ENCODE results near the gene GPR25.

Gene GPR25

DNA sequence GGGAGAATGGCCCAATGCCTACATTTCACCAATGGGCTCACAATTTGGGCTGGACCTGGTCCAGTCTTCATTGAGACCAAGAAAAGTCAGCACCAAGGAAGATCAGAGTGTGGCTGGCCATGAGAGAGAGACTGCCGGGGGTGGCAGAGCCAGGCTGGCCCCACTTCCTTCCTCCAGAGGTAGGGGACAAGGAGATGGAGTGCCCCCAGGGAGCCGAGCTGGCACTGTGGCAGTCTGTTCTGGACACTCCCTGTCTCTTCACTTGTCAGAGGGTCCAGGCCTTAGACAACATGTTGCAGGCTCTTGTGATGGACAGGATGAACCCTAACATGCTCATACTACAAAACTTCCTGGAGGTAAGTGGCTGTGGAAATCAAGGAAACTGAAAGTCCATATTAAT is 49.6 kb downstream of the GPR25 start:
- H3K36me3 ChIP-seq (ENCODE audit: insufficient read depth, low read length), result no peaks in the 10 kb centered on the region
- no peak for TF ChIP-seq EZH2 (IDR thresholded peaks at IDR 0.05; ENCODE audit: borderline replicate concordance, low read length)
- TF ChIP-seq, protein P1, sequence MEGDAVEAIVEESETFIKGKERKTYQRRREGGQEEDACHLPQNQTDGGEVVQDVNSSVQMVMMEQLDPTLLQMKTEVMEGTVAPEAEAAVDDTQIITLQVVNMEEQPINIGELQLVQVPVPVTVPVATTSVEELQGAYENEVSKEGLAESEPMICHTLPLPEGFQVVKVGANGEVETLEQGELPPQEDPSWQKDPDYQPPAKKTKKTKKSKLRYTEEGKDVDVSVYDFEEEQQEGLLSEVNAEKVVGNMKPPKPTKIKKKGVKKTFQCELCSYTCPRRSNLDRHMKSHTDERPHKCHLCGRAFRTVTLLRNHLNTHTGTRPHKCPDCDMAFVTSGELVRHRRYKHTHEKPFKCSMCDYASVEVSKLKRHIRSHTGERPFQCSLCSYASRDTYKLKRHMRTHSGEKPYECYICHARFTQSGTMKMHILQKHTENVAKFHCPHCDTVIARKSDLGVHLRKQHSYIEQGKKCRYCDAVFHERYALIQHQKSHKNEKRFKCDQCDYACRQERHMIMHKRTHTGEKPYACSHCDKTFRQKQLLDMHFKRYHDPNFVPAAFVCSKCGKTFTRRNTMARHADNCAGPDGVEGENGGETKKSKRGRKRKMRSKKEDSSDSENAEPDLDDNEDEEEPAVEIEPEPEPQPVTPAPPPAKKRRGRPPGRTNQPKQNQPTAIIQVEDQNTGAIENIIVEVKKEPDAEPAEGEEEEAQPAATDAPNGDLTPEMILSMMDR (IDR thresholded peaks at IDR 0.05; ENCODE audit: low read length), result no peak
- H3F3A ChIP-seq (ENCODE audit: insufficient read depth, low read length), result no peaks in the 10 kb centered on the region
- no peaks in the 10 kb centered on the region for H3K9me3 ChIP-seq (ENCODE audit: low read length)
- H3K27ac ChIP-seq (ENCODE audit: low read depth, low read length, poor library complexity, severe bottlenecking), result no peak overlapping the region
- no peaks in the 10 kb centered on the region for H3K4me1 ChIP-seq (ENCODE audit: insufficient read depth, low read length, severe bottlenecking)
- H3K27me3 ChIP-seq (ENCODE audit: insufficient read depth, low read length), result no peaks in the 10 kb centered on the region
- H3K9ac ChIP-seq (ENCODE audit: low read length), result no peak overlapping the region
- H3K79me2 ChIP-seq (ENCODE audit: insufficient read depth, low read length), result no peaks in the 10 kb centered on the region
- no peak overlapping the region for H3K4me3 ChIP-seq (ENCODE audit: low read depth, low read length, poor library complexity, severe bottlenecking)
- H2AFZ ChIP-seq (ENCODE audit: low read length), result no peak overlapping the region
- no peaks in the 10 kb centered on the region for H3K9me2 ChIP-seq (ENCODE audit: low read depth, low read length)
- H4K20me1 ChIP-seq (ENCODE audit: insufficient read depth, low read length), result no peaks in the 10 kb centered on the region
- no peak overlapping the region for H3K4me2 ChIP-seq (ENCODE audit: low read length)

DNA sequence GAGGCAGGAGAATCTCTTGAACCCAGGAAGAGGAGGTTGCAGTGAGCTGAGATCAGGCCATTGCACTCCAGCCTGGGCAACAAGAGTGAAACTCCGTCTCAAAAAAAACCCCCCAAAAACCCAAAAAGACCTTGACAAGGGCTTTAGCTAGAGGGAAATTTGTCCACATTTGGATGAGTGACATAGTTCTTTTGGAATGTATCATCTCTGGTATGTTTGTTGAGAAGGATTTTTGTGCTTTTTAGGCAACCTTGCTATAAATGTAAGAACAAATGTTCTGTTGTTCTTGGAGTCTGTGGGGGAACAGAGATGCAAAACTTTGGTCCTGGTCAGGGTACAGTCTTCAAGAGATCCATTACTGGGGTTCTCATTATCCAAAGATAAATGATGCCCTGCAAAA is 50.8 kb downstream of the GPR25 start:
- Histone ChIP-seq H3K4me2 (ENCODE audit: low read length) (no peak overlapping the region), H3K9me2 (ENCODE audit: low read depth, low read length) (no peaks in the 10 kb centered on the region), H3K9ac (ENCODE audit: low read length) (no peak overlapping the region), H4K20me1 (ENCODE audit: insufficient read depth, low read length) (no peaks in the 10 kb centered on the region), H3K36me3 (ENCODE audit: insufficient read depth, low read length) (no peaks in the 10 kb centered on the region), H3K79me2 (ENCODE audit: insufficient read depth, low read length) (no peaks in the 10 kb centered on the region), H2AFZ (ENCODE audit: low read length) (no peak overlapping the region), H3K9me3 (ENCODE audit: low read length) (no peaks in the 10 kb centered on the region), H3K4me3 (ENCODE audit: low read depth, low read length, poor library complexity, severe bottlenecking) (no peak overlapping the region), H3F3A (ENCODE audit: insufficient read depth, low read length) (no peaks in the 10 kb centered on the region), H3K27me3 (ENCODE audit: insufficient read depth, low read length) (no peaks in the 10 kb centered on the region), H3K27ac (ENCODE audit: low read depth, low read length, poor library complexity, severe bottlenecking) (no peak overlapping the region), H3K4me1 (ENCODE audit: insufficient read depth, low read length, severe bottlenecking) (no peaks in the 10 kb centered on the region)
- TF ChIP-seq EZH2 (IDR thresholded peaks at IDR 0.05; ENCODE audit: borderline replicate concordance, low read length), result no peak

Measured in OCI-LY1 (cell line).